Stimulated activated CD8-positive, alpha-beta memory T cell treated with anti-CD3 and anti-CD28 coated beads, Interleukin-2, amount 100 ng/mL, for 1 hour (primary cell): ENCODE measurements around the gene ZMYM3.
"Not testable (repeated sequence)": the region's sequence is repeated elsewhere in the genome, so short reads cannot be mapped to it uniquely, and the experiment has no call there.

Experiments
- DNase-seq, 2 donors: peaks; one replicate each; pipeline ENCODE4 v3.0.0-alpha.2; 2020; ENCODE audit warnings: low read depth in 2 of 2

The ZMYM3 gene

GRCh38 chrX:71254092-71254963 is at the start of gene ZMYM3:
ZMYM3 (minus strand) TSS chrX:71254140; CDS start chrX:71253255, 885 bp downstream.
- peak; percentile 56 to 64 for DNase-seq

- DNase-seq, result no peak
Observed at GRCh38 chrX:71302461-71303213, 48.7 kb upstream of the ZMYM3 start.

- DNase-seq, result no peak
Observed at GRCh38 chrX:71301195-71301924, 47.4 kb upstream of the ZMYM3 start, which contains the start of gene ITGB1BP2. ITGB1BP2 (plus strand) TSS chrX:71301750; CDS start chrX:71301807, 57 bp downstream.

- DNase-seq, result not testable (repeated sequence)
Observed at GRCh38 chrX:71300495-71300894, 46.6 kb upstream of the ZMYM3 start.

- DNase-seq, result not testable (repeated sequence)
Observed at GRCh38 chrX:71300064-71300463, 46.1 kb upstream of the ZMYM3 start.

- DNase-seq, result no peak
Observed at GRCh38 chrX:71298119-71298518, 44.2 kb upstream of the ZMYM3 start.

- no peak for DNase-seq
Observed at GRCh38 chrX:71296806-71297205, 42.9 kb upstream of the ZMYM3 start.

- DNase-seq, result no peak
Observed at GRCh38 chrX:71292669-71293365, 38.9 kb upstream of the ZMYM3 start.

- no peak for DNase-seq
Observed at GRCh38 chrX:71291381-71291780, 37.4 kb upstream of the ZMYM3 start.

GRCh38 chrX:71285929-71286328 is 32.0 kb upstream of the ZMYM3 start:
- no peak for DNase-seq

- peak; percentile 46 to 66 for DNase-seq
Observed at GRCh38 chrX:71283403-71284143, 29.6 kb upstream of the ZMYM3 start, which contains the start of gene NONO. NONO (plus strand) TSS chrX:71283635; CDS start chrX:71290638, 7,003 bp downstream.

- peak in 1 of 2 donors; percentile 2 for DNase-seq
Observed at GRCh38 chrX:71282514-71283402, 28.8 kb upstream of the ZMYM3 start.

- DNase-seq, result not testable (repeated sequence)
Observed at GRCh38 chrX:71281300-71281699, 27.4 kb upstream of the ZMYM3 start.

GRCh38 chrX:71272313-71272712 is 18.4 kb upstream of the ZMYM3 start:
- DNase-seq, result not testable (repeated sequence)

GRCh38 chrX:71269801-71270395 is 16.0 kb upstream of the ZMYM3 start:
- no peak for DNase-seq

GRCh38 chrX:71268624-71269023 is 14.7 kb upstream of the ZMYM3 start:
- not testable (repeated sequence) for DNase-seq

GRCh38 chrX:71256856-71257255 is 2.9 kb upstream of the ZMYM3 start:
- DNase-seq, result no peak

- DNase-seq, result no peak
Observed at GRCh38 chrX:71256051-71256450, 2.1 kb upstream of the ZMYM3 start.
